Erythroblast (primary cell): Measurements from ENCODE around the gene UBE4B.

Experiments
- GATA1 ChIP-seq: IDR thresholded peaks from 2 replicates; pipeline ENCODE4 v1.6.1; 2011; ENCODE audit warnings: low read depth, mild to moderate bottlenecking, control low read depth, low read length, moderate library complexity
- POLR2A ChIP-seq: IDR thresholded peaks from 2 replicates; pipeline ENCODE4 v1.6.1; 2011; ENCODE audit warnings: mild to moderate bottlenecking, low read length

GRCh38 chr1:10046356-10047085 lies 13.8 kb downstream of the UBE4B start:
- TF ChIP-seq POLR2A (no peak), GATA1 (no peak)
